KOPT-K1 (cell line): ENCODE data around the gene BZW1.
"Not testable (repeated sequence)": the region's sequence is repeated elsewhere in the genome, so short reads cannot be mapped to it uniquely, and the experiment has no call there.

Experiments
- H3K27ac ChIP-seq: fragments of 200-600 bp; sonication (generic); 2 replicates; pipeline ENCODE4 v1.5.1; 2016; ENCODE audit warnings: antibody characterized with exemption, mild to moderate bottlenecking, low read depth, low read length; ENCODE audit not compliant: poor library complexity, severe bottlenecking
- H3K36me3 ChIP-seq: fragments of 200-600 bp; sonication (generic); 2 replicates; pipeline ENCODE4 v1.5.1; 2017; ENCODE audit warnings: antibody characterized with exemption, mild to moderate bottlenecking, low read length, moderate library complexity; ENCODE audit not compliant: insufficient read depth
- H3K9me3 ChIP-seq: fragments of 200-600 bp; sonication (generic); 2 replicates; pipeline ENCODE4 v1.5.1; 2017; ENCODE audit warnings: antibody characterized with exemption, low read length, mild to moderate bottlenecking; ENCODE audit not compliant: insufficient read depth, poor library complexity, severe bottlenecking

Gene BZW1

DNA sequence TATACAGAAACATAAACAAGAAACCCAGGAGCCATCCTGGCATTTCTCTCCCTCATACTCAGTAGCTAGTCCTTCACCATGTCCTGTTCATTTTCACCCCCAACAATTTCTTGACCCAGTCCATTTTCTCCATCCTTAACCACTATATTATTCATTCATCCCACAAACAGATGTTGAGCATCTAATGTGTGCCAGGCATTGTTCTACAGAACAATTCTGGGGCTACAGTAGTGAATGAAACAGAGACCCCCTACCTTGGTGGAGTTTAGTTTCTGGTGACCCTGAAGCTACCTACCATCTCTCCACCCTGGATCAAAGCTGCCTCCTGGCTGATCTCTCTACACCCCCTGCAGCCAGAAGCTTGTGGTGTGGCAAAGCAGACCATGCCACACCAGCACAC, 27.5 kb upstream of the BZW1 start:
- H3K36me3 ChIP-seq, result no peaks in the 10 kb centered on the region
- no peaks in the 10 kb centered on the region for H3K9me3 ChIP-seq
- H3K27ac ChIP-seq, result no peak overlapping the region

DNA sequence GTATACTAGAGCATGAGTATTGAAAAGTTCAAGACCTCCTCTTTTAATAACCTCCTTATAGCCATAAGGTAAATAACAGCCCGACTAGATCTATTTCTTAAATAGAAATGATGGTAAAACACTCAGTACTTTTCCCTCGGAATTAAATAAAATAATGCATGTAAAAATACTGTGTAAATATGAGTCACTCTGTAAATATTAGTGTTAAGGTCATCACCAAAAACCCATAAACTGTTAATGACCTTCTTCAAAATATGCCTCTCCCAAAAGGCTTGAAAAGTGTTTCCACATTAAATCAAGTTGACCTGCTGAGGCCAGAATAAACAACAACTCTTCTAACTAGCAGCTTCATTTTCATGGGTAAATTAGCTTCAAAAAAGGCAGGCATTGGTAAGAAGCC, 25.3 kb upstream of the BZW1 start:
- Histone ChIP-seq H3K9me3 (no peaks in the 10 kb centered on the region), H3K27ac (no peak overlapping the region), H3K36me3 (no peaks in the 10 kb centered on the region)

DNA sequence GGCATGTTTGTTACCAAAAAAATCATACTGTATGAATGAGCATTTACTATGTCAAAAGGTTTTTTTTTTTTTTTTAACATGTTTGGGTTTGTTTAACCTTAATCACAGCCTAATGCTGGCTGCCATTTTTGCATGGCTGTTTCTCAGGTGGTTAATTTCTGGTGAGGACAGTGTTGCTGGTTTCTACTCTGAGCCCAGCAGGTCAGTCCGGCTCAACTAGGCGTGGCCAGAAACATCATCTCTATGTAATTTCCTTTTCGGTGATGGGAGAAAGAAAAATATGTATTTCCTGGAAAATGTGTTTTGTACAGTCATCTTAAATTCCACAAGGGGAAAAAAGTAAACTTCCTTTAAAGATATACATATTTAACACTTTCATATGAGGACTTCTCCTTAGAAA, 24.9 kb upstream of the BZW1 start:
- no peak overlapping the region for H3K27ac ChIP-seq
- H3K9me3 ChIP-seq, result no peaks in the 10 kb centered on the region
- no peaks in the 10 kb centered on the region for H3K36me3 ChIP-seq

DNA sequence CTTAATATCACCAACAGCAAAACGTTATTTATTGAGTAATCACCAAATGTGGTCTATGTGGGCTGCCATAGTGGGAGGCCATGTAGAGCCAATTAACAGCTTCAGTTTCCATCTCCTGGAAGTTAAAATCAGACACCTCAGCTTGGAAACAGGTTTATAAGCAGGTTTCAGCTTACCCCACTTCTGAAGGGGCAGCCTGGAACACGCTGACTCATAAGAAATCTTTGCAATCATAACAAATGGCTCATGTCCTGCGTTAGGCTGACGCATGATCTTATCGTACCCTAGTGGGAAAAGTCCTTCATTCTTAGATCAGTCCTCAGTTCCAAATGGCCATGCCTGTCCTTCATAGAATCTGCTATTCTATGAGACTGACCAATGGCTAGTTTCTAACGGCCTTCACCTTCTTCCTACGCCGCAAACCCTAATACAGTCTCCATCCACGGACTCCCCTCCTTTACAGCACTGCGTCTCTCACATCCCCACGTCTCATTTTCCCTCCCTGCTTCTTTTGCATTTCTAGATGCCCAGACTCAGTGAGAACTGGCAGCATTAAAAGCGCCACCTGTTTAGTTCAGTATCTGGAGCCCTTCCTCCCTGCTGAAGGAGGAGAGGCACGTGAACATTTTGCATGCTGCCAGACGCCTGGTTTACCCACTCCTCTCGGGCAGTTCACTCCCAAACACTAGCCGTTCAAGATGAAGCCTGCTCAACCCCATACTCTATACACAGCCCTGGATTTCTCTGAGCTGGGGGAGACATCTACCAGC, 24.2 kb upstream of the BZW1 start:
- Histone ChIP-seq H3K36me3 (no peaks in the 10 kb centered on the region), H3K27ac (no peak overlapping the region), H3K9me3 (no peaks in the 10 kb centered on the region)

DNA sequence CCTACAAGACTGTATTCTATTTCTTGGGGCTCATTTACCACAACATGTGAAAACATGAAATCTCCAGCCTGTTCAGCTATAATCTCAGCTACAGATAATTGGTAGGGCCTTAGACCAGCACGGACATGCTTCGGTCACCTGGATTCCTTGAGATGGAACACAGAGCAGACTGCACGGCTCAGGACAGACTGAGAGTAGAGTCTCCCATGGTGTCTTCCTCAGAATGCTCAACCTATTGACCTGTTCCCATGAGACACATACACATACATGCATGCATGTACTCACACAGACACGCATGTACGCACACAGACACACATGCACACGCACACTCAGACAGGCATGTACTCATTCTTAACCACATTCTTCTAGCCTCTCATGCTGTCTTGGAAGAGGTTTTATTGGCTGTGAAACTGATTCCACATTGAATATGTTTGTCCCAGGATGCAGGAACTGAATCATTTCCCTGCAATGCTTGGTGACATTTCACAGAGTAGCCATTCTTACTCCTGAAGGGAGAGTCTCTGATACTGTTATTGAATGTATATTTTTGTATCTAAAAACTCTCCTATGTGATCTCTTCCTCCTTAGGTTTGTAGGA, 23.5 kb upstream of the BZW1 start:
- no peak overlapping the region for H3K27ac ChIP-seq

DNA sequence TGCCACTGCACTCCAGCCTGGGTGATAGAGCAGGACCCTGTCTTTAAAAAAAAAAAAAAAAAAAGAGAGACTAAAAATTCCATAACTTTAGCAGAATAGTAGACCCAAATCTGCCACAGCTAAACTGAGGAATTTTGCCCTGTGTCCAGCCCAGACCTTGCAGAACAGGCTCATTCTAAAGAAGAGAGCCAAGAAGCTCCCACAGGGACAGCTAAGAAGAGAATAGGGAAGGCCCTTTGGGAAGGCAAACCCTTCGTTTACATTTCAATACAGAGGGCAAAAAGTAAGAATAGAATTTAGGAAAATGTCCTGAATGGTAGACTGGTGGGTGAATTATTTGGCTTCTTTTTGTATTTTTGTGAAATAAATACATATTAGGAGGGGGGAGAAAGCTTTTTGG, 21.5 kb upstream of the BZW1 start:
- no peak overlapping the region for H3K27ac ChIP-seq
- H3K36me3 ChIP-seq, result no peaks in the 10 kb centered on the region
- no peaks in the 10 kb centered on the region for H3K9me3 ChIP-seq

More for the DNA sequence above, 23.5 kb upstream of the BZW1 start:
- H3K9me3 ChIP-seq, result no peaks in the 10 kb centered on the region
- H3K36me3 ChIP-seq, result no peaks in the 10 kb centered on the region

DNA sequence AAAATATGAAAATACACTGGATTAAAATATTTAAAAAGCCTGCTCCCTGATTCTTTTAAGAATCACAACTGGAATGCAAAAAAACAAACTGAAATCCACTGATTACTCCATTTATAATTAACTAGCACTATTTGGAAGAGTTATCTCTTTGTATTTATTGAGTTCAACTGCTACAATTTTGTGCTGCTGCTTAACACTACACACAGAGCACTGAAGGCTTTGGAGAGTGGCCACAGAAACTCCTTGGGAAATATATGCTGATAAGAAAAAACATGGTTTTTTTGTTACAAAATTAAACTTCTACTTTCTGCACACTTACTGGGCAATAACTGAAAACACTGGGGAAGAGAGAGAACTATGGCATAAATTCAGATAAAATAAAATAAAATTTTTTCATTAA, 19.8 kb upstream of the BZW1 start:
- Histone ChIP-seq H3K9me3 (no peaks in the 10 kb centered on the region), H3K27ac (no peak overlapping the region), H3K36me3 (no peaks in the 10 kb centered on the region)

DNA sequence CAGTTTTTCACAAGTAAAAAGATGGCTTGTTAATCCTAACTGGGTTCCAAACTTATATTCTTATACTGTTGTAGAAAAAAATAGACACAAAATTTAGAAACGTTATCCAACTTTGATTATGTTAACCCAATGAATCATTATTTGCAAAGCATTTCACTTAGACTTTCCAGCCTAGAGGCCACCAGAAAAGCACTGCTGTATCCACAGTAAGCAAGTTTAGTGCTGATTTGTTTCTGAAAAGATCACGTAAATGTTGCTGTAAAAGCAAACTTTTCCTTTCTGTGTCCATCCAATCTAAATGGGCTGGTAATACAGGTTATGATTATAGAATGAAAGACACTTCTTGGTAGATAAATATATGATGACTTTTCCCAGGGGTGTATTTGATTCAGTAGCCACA, 17.6 kb upstream of the BZW1 start:
- no peaks in the 10 kb centered on the region for H3K9me3 ChIP-seq
- H3K36me3 ChIP-seq, result no peaks in the 10 kb centered on the region
- no peak overlapping the region for H3K27ac ChIP-seq

DNA sequence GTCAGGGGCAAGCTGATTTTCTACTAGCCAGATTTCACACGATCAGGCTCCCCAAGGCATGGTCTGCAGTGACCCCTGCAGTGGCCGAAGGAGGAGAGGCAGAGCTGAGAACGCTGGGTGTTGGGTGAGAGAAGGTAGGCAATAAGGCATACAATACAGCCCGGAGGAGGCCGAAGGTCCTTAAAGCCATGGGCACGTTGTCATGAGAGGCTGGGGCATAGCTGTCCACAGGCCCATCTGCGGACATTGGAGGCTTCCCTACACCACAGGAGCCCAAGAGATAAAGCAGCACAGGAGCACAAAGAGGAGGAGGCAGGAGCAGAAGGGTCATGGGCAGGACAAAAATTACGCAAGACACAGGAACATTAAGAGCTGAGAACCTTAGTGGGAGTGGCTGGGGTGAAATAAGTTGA, 16.7 kb upstream of the BZW1 start:
- Histone ChIP-seq H3K36me3 (no peaks in the 10 kb centered on the region), H3K27ac (no peak overlapping the region), H3K9me3 (no peaks in the 10 kb centered on the region)

DNA sequence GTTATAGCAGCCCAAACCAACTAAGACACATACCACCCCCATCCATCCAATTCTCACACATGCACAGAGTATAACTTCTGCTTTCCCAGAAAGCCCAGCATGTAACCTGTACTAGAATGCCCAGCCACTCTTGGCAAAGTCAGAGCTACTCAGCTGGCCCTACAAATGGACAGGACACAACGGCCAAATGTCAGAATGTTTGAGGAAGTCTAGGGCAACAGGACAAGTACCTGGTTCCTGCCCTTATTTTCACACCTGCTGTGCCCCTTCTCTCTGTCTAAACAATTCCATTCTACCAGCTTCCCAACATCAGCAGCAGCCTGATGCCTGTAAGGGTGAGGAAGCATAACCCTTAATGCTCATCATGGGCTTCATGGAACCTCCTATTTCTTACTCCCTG, 15.1 kb upstream of the BZW1 start:
- Histone ChIP-seq H3K27ac (no peak overlapping the region), H3K9me3 (no peaks in the 10 kb centered on the region), H3K36me3 (no peaks in the 10 kb centered on the region)

DNA sequence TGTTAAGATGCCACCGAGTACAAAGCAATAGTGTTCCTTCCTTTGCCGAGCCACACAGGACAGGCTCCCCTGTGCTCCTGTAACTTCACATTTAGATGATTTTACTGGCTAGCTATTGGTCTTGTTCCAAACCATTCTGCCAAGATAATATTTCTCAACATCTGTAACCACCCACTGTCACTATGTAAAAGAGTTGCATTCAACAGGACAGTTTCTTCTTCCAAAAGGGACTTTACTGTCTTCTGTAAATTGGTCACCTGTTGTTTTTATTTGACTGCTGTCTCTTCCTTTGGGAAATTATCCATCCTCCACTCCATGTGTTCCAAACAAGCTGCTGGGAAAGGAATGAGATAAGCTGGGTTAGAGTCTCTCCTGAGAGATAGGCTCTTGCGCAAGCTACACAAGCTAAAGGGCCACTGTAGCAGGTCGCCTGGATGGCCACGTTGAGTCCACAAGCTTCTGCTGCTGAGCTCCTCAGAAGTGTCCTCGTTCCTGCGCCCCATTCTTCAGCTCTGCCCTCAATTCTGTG, 14.4 kb upstream of the BZW1 start:
- H3K9me3 ChIP-seq, result no peaks in the 10 kb centered on the region
- no peaks in the 10 kb centered on the region for H3K36me3 ChIP-seq
- H3K27ac ChIP-seq, result no peak overlapping the region

DNA sequence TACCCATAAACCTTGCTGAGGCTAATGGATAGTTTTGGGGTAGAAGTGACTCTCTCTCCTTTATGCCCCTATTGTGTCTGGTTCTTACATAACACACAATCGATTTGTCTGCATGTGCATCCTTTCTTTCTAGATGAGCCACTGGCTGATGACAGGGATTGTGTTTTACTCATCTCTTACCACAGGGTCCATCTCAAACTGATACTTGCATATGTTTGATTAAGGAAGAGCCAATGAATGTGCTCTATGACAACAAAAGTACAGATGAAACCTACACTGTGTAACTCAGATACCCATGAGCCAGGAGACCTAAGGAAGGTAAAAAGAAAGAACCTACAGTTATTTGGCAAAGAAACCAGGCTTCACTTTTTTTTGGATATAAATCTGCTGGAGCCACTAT, 13.2 kb upstream of the BZW1 start:
- no peak overlapping the region for H3K27ac ChIP-seq
- no peaks in the 10 kb centered on the region for H3K9me3 ChIP-seq
- H3K36me3 ChIP-seq, result no peaks in the 10 kb centered on the region

DNA sequence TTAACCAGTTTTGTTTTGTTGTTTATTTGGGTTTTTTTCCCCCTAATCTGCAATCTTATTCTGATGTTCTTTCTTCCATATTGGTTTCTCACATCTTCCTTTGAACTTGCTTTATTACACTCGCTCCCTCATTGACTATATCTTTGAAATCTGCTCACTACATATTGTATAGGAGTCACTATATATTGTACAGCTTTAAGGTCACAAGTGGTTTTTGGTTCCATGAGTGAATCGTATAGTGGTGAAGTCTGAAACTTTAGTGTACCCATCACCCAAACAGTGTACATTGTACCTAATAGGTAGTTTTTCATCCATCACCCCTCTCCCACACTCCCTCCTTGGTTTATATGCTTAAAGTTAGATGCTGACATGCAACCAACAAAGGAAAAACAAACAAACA, 11.3 kb upstream of the BZW1 start:
- H3K36me3 ChIP-seq, result no peaks in the 10 kb centered on the region
- no peaks in the 10 kb centered on the region for H3K9me3 ChIP-seq
- H3K27ac ChIP-seq, result no peak overlapping the region

DNA sequence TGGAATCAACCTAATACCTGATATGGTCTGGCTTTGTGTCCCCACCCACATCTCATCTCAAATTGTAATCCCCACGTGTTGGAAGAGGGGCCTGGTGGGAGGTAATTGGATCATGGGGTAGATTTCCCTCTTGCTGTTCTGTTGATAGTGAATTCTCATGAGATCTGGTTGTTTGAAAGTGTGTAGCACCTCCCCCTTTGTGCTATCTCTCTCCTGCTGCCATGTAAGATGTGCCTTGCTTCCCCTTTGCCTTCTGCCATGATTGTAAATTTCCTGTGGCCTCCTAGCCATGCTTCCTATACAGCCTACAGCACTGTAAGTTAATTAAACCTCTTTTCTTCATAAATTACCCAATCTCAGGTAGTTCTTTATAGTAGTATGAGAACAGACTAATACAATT, 10.3 kb upstream of the BZW1 start:
- not testable (repeated sequence) for H3K36me3 ChIP-seq, H3K9me3 ChIP-seq

DNA sequence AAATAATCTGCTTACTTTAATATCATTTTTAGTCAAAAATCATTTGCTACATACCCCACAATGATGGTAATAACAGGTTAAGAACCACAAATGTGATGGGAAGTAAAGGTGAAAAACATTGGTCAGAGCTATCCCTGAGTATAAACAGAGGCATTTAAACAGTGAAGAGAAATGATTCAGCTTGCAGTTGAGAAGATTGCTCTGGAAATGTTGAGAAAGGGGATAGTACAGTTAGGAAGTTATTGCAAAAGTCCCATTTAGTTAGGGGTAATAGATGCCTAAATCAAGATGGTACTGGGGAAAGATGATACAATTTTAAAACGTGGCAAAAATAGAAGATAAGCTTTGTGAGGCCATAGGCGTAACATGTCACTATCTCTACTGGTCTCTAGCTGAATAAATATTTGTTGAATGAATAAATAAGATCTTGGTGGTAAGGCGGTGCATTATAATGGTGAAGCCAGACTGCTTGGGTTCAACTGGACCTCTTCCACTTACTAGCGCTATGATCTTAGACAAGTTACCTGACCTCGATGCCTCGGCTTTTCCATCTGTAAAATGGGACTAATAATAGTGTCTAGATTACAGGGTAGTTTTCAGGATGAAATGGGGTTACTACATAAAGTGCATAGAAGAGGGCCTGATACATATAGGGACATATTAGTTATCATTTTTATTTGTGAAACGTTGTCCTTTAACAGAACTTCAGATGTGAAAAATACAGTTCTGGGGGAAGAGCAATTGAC, 2.0 kb upstream of the BZW1 start:
- no peaks in the 10 kb centered on the region for H3K9me3 ChIP-seq
- no peak overlapping the region for H3K27ac ChIP-seq
- H3K36me3 ChIP-seq, result peaks cover 19% of the 10 kb centered on the region

More for the DNA sequence above, 10.3 kb upstream of the BZW1 start:
- not testable (repeated sequence) for H3K27ac ChIP-seq
